Transverse colon (tissue), 4 donors: Measurements from ENCODE around the gene DMRTB1. TPM values are rescaled to one million over a fixed set of nuclear protein-coding genes. Genes with fewer than 3 reads are reported as not detected.

Experiments
- DNase-seq: peaks from one replicate; pipeline ENCODE4 v3.0.0-alpha.2; 2019
- H3K27ac ChIP-seq, 4 donors: fragments of 200-600 bp; sonication (generic); 2 replicates each; pipeline ENCODE4 v1.5.1; 2016 to 2018; ENCODE audit warnings: inconsistent platforms in 4 of 4
- H3K27me3 ChIP-seq: fragments of 200-600 bp; sonication (generic); 2 replicates; pipeline ENCODE4 v1.5.1; 2017; ENCODE audit warnings: inconsistent platforms
- H3K36me3 ChIP-seq, 4 donors: fragments of 200-600 bp; sonication (generic); 2 replicates each; pipeline ENCODE4 v1.5.1; 2017 to 2019; ENCODE audit warnings: inconsistent platforms in 4 of 4
- H3K4me1 ChIP-seq, 4 donors: fragments of 200-600 bp; sonication (generic); 2 replicates each; pipeline ENCODE4 v1.5.1; 2017 to 2020; ENCODE audit warnings: inconsistent platforms in 4 of 4
- H3K4me3 ChIP-seq, 4 donors: fragments of 200-600 bp; sonication (generic); 1 replicate in 1 of 4; 2 replicates in 3 of 4; pipeline versions ENCODE4 v1.5.1 to v1.6.1; 2017 to 2019; ENCODE audit warnings: inconsistent platforms in 4 of 4
- H3K9me3 ChIP-seq, 2 donors: fragments of 200-600 bp; sonication (generic); 2 replicates each; pipeline ENCODE4 v1.5.1; 2017 to 2019; ENCODE audit warnings: inconsistent platforms in 2 of 2
- CTCF ChIP-seq, 5 experiments: fragments of 200-600 bp in 3 of 5; fragments of 450-650 bp in 2 of 5; sonication (generic) in 3 of 5; IDR thresholded peaks; 1 replicate in 2 of 5; 2 replicates in 3 of 5; pipeline ENCODE4 v1.5.1; 2016 to 2017; ENCODE audit warnings: antibody characterized with exemption in 5 of 5, inconsistent platforms in 3 of 5, mild to moderate bottlenecking in 2 of 5, moderate library complexity in 1 of 5
- EP300 ChIP-seq: sonication (generic); formaldehyde crosslinking; IDR thresholded peaks from one replicate; pipeline ENCODE4 v1.6.1; 2017; ENCODE audit warnings: antibody characterized with exemption, low read depth
- POLR2A ChIP-seq: fragments of 450-650 bp; IDR thresholded peaks from one replicate; pipeline ENCODE4 v1.6.1; 2016; ENCODE audit warnings: antibody characterized with exemption, mild to moderate bottlenecking, moderate library complexity
- POLR2AphosphoS5 ChIP-seq, 3 donors: sonication (generic); formaldehyde crosslinking; IDR thresholded peaks; one replicate each; pipeline ENCODE4 v1.6.1; 2016; ENCODE audit warnings: antibody characterized with exemption in 3 of 3
- WGBS, 2 donors: methylation state at CpG; one replicate each; pipeline ENCODE4 v1.1.5; 2018; ENCODE audit warnings: low coverage in 1 of 2; 5-methylcytosine and 5-hydroxymethylcytosine counted together
- in situ Hi-C, 4 donors: fragments of 200-750 bp; cut with MboI; loops; one replicate each; pipeline versions ENCODE4 v1.15.0 to v1.15.1; 2017; ENCODE audit warnings: low sequenced_read_pairs in 3 of 4, low pct_ligation_motif_present in 1 of 4, low pct_unique_long_range_greater_than_20kb in 1 of 4
- intact Hi-C: fragments of 100-400 bp; cut with DNase I; formaldehyde crosslinking; loops from one replicate; pipeline ENCODE4 v1.15.1; 2023; ENCODE audit warnings: low total_unique reads
- total RNA-seq, 4 donors: library from RNA; depleted of rRNA; stranded (reverse); fragments of >200 nt; gene quantifications; one replicate each; pipeline ENCODE4 v1.1.0, GENCODE V29; 2016

Gene DMRTB1
- total RNA-seq, 4 donors from 2014 or later = not detected

DNA sequence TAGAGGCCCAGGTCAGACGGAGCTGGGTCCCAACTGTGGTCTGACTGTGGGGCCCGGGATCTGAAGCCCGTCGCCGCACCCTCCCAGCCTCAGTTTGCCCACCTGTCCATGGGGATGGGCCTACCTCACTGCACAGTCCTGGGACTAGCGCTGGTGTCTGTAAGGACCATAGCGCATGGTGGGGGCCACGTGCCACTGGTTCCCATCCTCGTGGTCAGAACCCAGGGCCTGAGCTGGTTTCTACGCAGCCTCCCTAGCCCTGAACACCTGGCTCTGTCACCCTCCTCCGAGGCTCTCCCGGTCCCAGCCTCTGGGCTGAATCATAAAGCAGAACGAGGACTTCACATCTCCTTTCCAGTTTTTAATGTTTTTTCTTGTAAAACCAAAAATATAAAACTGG, 46.7 kb downstream of the DMRTB1 start:
- H3K27me3 ChIP-seq = peaks cover 8% of the 10 kb centered on the region
- 89 to 90% methylated on average over 3 to 13 of the region's 13 CpGs for WGBS, 2 donors
- intact Hi-C loops = no loop called here
- in situ Hi-C loops = no loop called here
- H3K36me3 ChIP-seq = no peaks in the 10 kb centered on the region
- TF ChIP-seq POLR2AphosphoS5 (IDR thresholded peaks at IDR 0.05) (no peak), EP300 (no peak), CTCF (IDR thresholded peaks at IDR 0.05) (no peak), POLR2A (no peak)
- no peaks in the 10 kb centered on the region for H3K9me3 ChIP-seq
- no peak overlapping the region for H3K27ac ChIP-seq
- peaks cover 0 to 3% (median 1%) of the 10 kb centered on the region in 4 donors for H3K4me1 ChIP-seq
- DNase-seq = no peak
- H3K4me3 ChIP-seq = no peak overlapping the region

DNA sequence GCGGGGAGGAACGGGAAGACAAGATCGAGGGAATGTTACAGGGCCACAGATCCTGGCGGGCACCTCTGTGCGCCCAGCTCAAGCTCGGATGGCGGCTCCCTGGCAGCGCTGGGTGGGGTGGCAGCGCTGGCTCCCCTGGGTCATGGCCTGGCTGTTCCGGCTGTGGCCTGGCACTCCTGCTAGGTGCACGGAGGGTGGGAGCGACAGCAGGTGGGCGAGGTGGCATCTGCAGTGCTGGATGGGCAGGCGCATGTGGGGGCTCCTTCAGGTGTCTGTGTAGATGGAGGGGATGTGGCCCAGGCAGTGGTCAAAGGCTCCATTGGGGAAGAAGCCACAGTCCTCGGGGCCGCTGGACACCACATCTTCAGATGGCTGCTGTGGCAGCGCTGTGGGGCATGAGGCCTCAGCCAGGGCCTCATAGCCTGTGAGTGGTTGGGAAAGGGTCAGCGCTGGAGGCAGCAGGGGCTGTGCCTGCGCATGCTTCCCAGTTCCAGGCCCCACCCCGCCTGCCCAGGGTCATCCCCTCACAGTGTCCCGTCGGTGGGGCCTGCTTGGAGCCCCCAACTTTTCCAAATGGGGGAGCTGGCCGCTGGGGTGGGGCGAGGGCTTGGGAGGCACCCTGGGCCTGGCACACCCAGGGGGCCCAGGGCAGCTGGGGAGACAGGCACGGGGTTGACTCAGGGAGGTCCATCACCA, 47.3 kb downstream of the DMRTB1 start:
- no peaks in the 10 kb centered on the region for H3K9me3 ChIP-seq
- peaks cover 2% of the 10 kb centered on the region for H3K27me3 ChIP-seq
- no peak for DNase-seq
- H3K4me1 ChIP-seq = peaks cover 0 to under 1% (median 0%) of the 10 kb centered on the region in 4 donors
- intact Hi-C loops (no loop called here), in situ Hi-C loops (no loop called here)
- 75 to 92% methylated on average over 3 to 25 of the region's 25 CpGs for WGBS, 2 donors
- H3K4me3 ChIP-seq = no peak overlapping the region
- no peaks in the 10 kb centered on the region for H3K36me3 ChIP-seq
- TF ChIP-seq EP300 = no peak
- TF ChIP-seq POLR2A = no peak
- TF ChIP-seq CTCF (IDR thresholded peaks at IDR 0.05) = no peak
- no peak for TF ChIP-seq POLR2AphosphoS5 (IDR thresholded peaks at IDR 0.05)
- no peak overlapping the region for H3K27ac ChIP-seq

GRCh38 chr1:53507116-53507820, 48.1 kb downstream of the DMRTB1 start:
- no peak overlapping the region for H3K4me3 ChIP-seq
- in situ Hi-C loops = no loop called here
- no peak for TF ChIP-seq EP300
- TF ChIP-seq CTCF (IDR thresholded peaks at IDR 0.05) = no peak
- TF ChIP-seq POLR2AphosphoS5 (IDR thresholded peaks at IDR 0.05) = no peak
- TF ChIP-seq POLR2A = no peak
- no peaks in the 10 kb centered on the region for H3K27me3 ChIP-seq
- peaks cover 0 to 6% (median 1%) of the 10 kb centered on the region in 4 donors for H3K4me1 ChIP-seq
- H3K27ac ChIP-seq = no peak overlapping the region
- DNase-seq = no peak
- intact Hi-C loops = no loop called here
- H3K9me3 ChIP-seq = no peaks in the 10 kb centered on the region
- 82% methylated on average over 11 of the region's 13 CpGs; no CpG with 5 or more reads in 1 of the 2 donors for WGBS, 2 donors
- H3K36me3 ChIP-seq = no peaks in the 10 kb centered on the region

DNA sequence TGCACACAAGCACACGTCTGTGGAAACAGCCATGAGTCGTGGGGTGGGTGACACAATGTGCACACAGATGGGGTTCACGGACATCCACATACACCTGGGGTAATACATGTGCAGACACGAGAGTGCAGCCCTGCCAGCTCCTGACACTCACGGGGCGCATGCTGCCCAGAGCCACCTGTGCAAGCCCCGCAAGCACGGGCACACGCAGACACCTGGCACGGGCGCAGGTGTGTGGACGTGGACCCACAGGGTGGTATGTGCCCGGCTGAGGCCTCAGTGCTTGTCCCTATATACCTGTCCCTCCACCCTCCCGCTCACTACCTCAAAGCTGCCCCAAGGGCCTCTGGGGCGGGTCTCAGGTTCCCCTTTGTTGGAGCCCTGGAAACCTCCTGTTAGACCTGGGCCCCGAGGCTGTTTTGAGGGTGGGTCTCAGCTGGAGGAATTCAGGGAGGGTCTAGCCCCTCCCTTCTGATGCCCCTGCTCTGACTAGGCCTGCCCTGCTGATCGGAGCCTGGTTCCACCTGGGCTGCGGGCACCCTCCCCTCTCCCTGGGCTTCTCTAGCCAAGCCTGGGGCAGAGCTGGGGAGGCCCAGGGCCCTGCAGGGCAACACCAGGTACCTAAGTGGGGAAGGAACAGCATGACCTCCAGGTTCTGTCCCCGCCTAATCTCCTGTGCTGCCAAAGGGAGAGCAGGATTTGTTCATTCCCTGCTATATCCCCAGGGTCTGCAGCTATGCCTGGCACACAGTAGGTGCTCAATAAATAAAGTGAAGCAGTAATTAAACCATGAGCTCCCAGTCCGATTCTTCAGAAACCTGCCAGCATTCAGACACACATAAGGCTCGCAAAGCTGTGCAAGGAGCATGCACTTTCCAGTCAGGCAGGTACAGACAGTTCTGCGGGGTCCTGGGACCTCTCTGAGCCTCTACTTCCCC, 49.1 kb downstream of the DMRTB1 start:
- H3K4me1 ChIP-seq = peaks cover 0 to 10% (median 6%) of the 10 kb centered on the region in 4 donors
- no peak overlapping the region for H3K27ac ChIP-seq
- in situ Hi-C loops (no loop called here), intact Hi-C loops (no loop called here)
- TF ChIP-seq POLR2A (no peak), EP300 (no peak), CTCF (IDR thresholded peaks at IDR 0.05) (no peak), POLR2AphosphoS5 (IDR thresholded peaks at IDR 0.05) (no peak)
- no peaks in the 10 kb centered on the region for H3K27me3 ChIP-seq
- H3K9me3 ChIP-seq = no peaks in the 10 kb centered on the region
- no peak overlapping the region for H3K4me3 ChIP-seq
- no peak for DNase-seq
- H3K36me3 ChIP-seq = no peaks in the 10 kb centered on the region
- 92% methylated on average over 16 of the region's 22 CpGs; no CpG with 5 or more reads in 1 of the 2 donors for WGBS, 2 donors
